HepG2 (cell line): Measurements from ENCODE around the gene TOR2A. TPM values are rescaled to one million over a fixed set of nuclear protein-coding genes. Genes with fewer than 3 reads are reported as not detected.

ENCODE experiments used
- ATAC-seq: fragments of 200-7000 bp; cut with Tn5 transposase; 3 replicates; pipeline ENCODE4 v1.9.1; 2020; ENCODE audit warnings: mild to moderate bottlenecking, moderate library complexity
- BruUV-seq: library from RNA; stranded (reverse); fragments of 400-500 nt; replicated peaks from 2 replicates; lab custom pipeline; 2021; lab: Mats Ljungman, UMichigan
- CTCF ChIA-PET: fragments of 300-600 bp; formaldehyde crosslinking; extraction: SDS; loops from one replicate; lab custom pipeline; 2021; ENCODE audit warnings: low total read pairs, inconsistent platforms, low intra/inter-chr PET ratio; lab: Yijun Ruan, JAX
- POLR2A ChIA-PET: fragments of 350-600 bp; sonication (Branson Sonifier 250); formaldehyde crosslinking; loops from one replicate; lab custom pipeline; 2020; ENCODE audit warnings: antibody characterized with exemption, inconsistent platforms; lab: Yijun Ruan, JAX
- DNase-seq: peaks from one replicate; pipeline ENCODE4 v3.0.0-alpha.2; 2015; ENCODE audit warnings: low spot score
- FAIRE-seq: peaks from 3 replicates; lab custom pipeline; 2011; peaks lifted over from hg19 to GRCh38; lab: Jason Lieb, UNC
- H2AFZ ChIP-seq: one replicate; pipeline ENCODE4 v1.6.1; 2011; ENCODE audit warnings: low read length, inconsistent platforms
- H3K27ac ChIP-seq: fragments of 300-600 bp; 3 replicates; pipeline ENCODE4 v1.8.0; 2011; ENCODE audit warnings: mixed run types, mild to moderate bottlenecking, mixed read lengths, low read length, inconsistent platforms; ENCODE audit not compliant: insufficient read depth; ENCODE audit errors: extremely low read length
- H3K27me3 ChIP-seq, 2 experiments: fragments of 200-600 bp in 1 of 2; 2 replicates in 1 of 2; 3 replicates in 1 of 2; pipeline versions ENCODE4 v1.6.0 to v1.8.0; 2011; ENCODE audit warnings: low read length in 2 of 2, mild to moderate bottlenecking in 2 of 2, moderate library complexity in 2 of 2, inconsistent platforms in 1 of 2; ENCODE audit not compliant: insufficient read depth in 2 of 2, control insufficient read depth in 1 of 2
- H3K36me3 ChIP-seq, 2 experiments: fragments of 200-600 bp in 1 of 2; replicated peaks in 1 of 2; 2 replicates in 1 of 2; 3 replicates in 1 of 2; pipeline versions ENCODE4 v1.5.1 to v1.8.0; 2011; ENCODE audit warnings: low read length in 2 of 2, inconsistent platforms in 1 of 2; ENCODE audit not compliant: insufficient read depth in 2 of 2, control insufficient read depth in 1 of 2
- H3K4me1 ChIP-seq: 2 replicates; pipeline ENCODE4 v1.5.1; 2012; ENCODE audit warnings: low read length, inconsistent platforms; ENCODE audit not compliant: insufficient read depth
- H3K4me2 ChIP-seq: 2 replicates; pipeline ENCODE4 v1.6.0; 2011; ENCODE audit warnings: low read depth, low read length, inconsistent platforms
- H3K4me3 ChIP-seq, 3 experiments: fragments of 200-600 bp in 1 of 3; sonication (generic), shearing (Covaris generic) in 1 of 3; replicated peaks in 1 of 3; 2 replicates each; pipeline ENCODE4 v1.5.1; 2011 to 2016; ENCODE audit warnings: low read length in 3 of 3, inconsistent platforms in 2 of 3, low read depth in 2 of 3, mild to moderate bottlenecking in 2 of 3, control low read depth in 1 of 3, mixed read lengths in 1 of 3; ENCODE audit not compliant: insufficient read depth in 1 of 3
- H3K79me2 ChIP-seq: one replicate; pipeline ENCODE4 v1.6.1; 2011; ENCODE audit warnings: low read length, inconsistent platforms; ENCODE audit not compliant: insufficient read depth
- H3K9ac ChIP-seq: 2 replicates; pipeline ENCODE4 v1.6.0; 2011; ENCODE audit warnings: mild to moderate bottlenecking, low read depth, low read length, inconsistent platforms; ENCODE audit not compliant: insufficient read depth
- H3K9me3 ChIP-seq: 2 replicates; pipeline ENCODE4 v1.5.1; 2012; ENCODE audit warnings: mild to moderate bottlenecking, low read length
- H4K20me1 ChIP-seq: 2 replicates; pipeline ENCODE4 v1.6.0; 2011; ENCODE audit warnings: inconsistent platforms, mild to moderate bottlenecking, low read length, moderate library complexity; ENCODE audit not compliant: insufficient read depth
- BRCA1 ChIP-seq: sonication (generic); formaldehyde crosslinking; IDR thresholded peaks from 2 replicates; pipeline ENCODE4 v1.4.0; 2020; ENCODE audit warnings: missing genetic modification reagents
- DNMT3B ChIP-seq: conservative IDR thresholded peaks from 2 replicates; pipeline ENCODE4 v1.6.1; 2016; ENCODE audit warnings: missing biosample characterization, control low read depth
- GLMP ChIP-seq: sonication (generic); formaldehyde crosslinking; IDR thresholded peaks from 2 replicates; pipeline ENCODE4 v1.9.0; 2021; ENCODE audit warnings: missing genetic modification reagents, mild to moderate bottlenecking, borderline replicate concordance
- GZF1 ChIP-seq: sonication (generic); formaldehyde crosslinking; IDR thresholded peaks from 2 replicates; pipeline ENCODE4 v1.5.1; 2020; ENCODE audit warnings: mild to moderate bottlenecking, missing genetic modification reagents
- KLF16 ChIP-seq, 2 experiments: sonication (generic) in 1 of 2; formaldehyde crosslinking in 1 of 2; IDR thresholded peaks; 2 replicates each; pipeline versions ENCODE4 v1.6.1 to v1.8.0; 2016 to 2023; ENCODE audit warnings: missing genetic modification reagents in 2 of 2, missing compliant biosample characterization in 1 of 2
- NPAS2 ChIP-seq: sonication (generic); formaldehyde crosslinking; IDR thresholded peaks from 2 replicates; pipeline ENCODE4 v1.8.0; 2022; ENCODE audit warnings: mild to moderate bottlenecking, missing genetic modification reagents, borderline replicate concordance
- PLSCR1 ChIP-seq: sonication (generic); formaldehyde crosslinking; IDR thresholded peaks from 2 replicates; pipeline ENCODE4 v1.5.0; 2020; ENCODE audit warnings: missing genetic modification reagents, mild to moderate bottlenecking, borderline replicate concordance
- SP5 ChIP-seq: IDR thresholded peaks from 2 replicates; pipeline ENCODE4 v1.6.1; 2016; ENCODE audit warnings: low read depth, borderline replicate concordance
- TERF1 ChIP-seq: sonication (generic); formaldehyde crosslinking; IDR thresholded peaks from 2 replicates; pipeline ENCODE4 v1.8.0; 2022; ENCODE audit warnings: mild to moderate bottlenecking, missing genetic modification reagents, moderate library complexity
- TFAP4 ChIP-seq: sonication (generic); IDR thresholded peaks from 2 replicates; pipeline ENCODE4 v1.6.1; 2016; ENCODE audit warnings: low read depth, borderline replicate concordance
- TMF1 ChIP-seq: sonication (generic); formaldehyde crosslinking; IDR thresholded peaks from 2 replicates; pipeline ENCODE4 v1.8.1; 2022; ENCODE audit warnings: low read depth, missing genetic modification reagents
- ZBTB25 ChIP-seq: IDR thresholded peaks from 2 replicates; pipeline ENCODE4 v1.6.1; 2018; ENCODE audit warnings: missing genetic modification reagents
- ZFP37 ChIP-seq: sonication (generic); formaldehyde crosslinking; IDR thresholded peaks from 2 replicates; pipeline ENCODE4 v1.4.0; 2020; ENCODE audit warnings: missing genetic modification reagents, borderline replicate concordance
- ZFY ChIP-seq: sonication (generic); formaldehyde crosslinking; IDR thresholded peaks from 2 replicates; pipeline ENCODE4 v1.4.0; 2020; ENCODE audit warnings: missing genetic modification reagents
- ZNF460 ChIP-seq: sonication (generic); formaldehyde crosslinking; IDR thresholded peaks from 2 replicates; pipeline ENCODE4 v1.5.1; 2020; ENCODE audit warnings: missing genetic modification reagents, mild to moderate bottlenecking, borderline replicate concordance
- ZNF7 ChIP-seq: IDR thresholded peaks from 2 replicates; pipeline ENCODE4 v1.6.1; 2016; ENCODE audit warnings: missing biosample characterization, missing genetic modification reagents
- ZNF704 ChIP-seq: sonication (generic); formaldehyde crosslinking; IDR thresholded peaks from 2 replicates; pipeline ENCODE4 v1.8.1; 2023; ENCODE audit warnings: mild to moderate bottlenecking, inconsistent platforms, moderate library complexity, missing genetic modification reagents, borderline replicate concordance
- ZNF83 ChIP-seq: sonication (generic); formaldehyde crosslinking; IDR thresholded peaks from 2 replicates; pipeline ENCODE4 v1.4.0; 2020; ENCODE audit warnings: missing genetic modification reagents, mild to moderate bottlenecking, borderline replicate concordance
- WGBS: methylation state at CpG from one replicate; pipeline ENCODE4 v1.1.6; 2017; ENCODE audit warnings: low lambda C conversion rate; 5-methylcytosine and 5-hydroxymethylcytosine counted together
- in situ Hi-C: cut with HindIII; loops from 2 replicates; pipeline ENCODE4 v1.10.0; 2017; ENCODE audit warnings: low pct_unique_long_range_greater_than_20kb; ENCODE audit not compliant: extremely low pct_ligation_motif_present
- intact Hi-C: fragments of 100-400 bp; cut with micrococcal nuclease; formaldehyde crosslinking; loops from one replicate; pipeline ENCODE4 v1.10.0; 2022; ENCODE audit not compliant: unreplicated experiment
- polyA plus RNA-seq, 8 experiments: library from polyadenylated mRNA; depleted of rRNA in 3 of 8; stranded (reverse) in 7 of 8; unstranded in 1 of 8; fragments of >200 nt; fragmentation: Illumina TruSeq in 4 of 8; extraction: Trizol in 4 of 8; gene quantifications; 2 replicates each; pipeline versions ENCODE4 v1.2.1 to v1.2.3, GENCODE V29; 2011 to 2016; ENCODE audit warnings: low read depth in 4 of 8, missing spikeins in 1 of 8, mixed read lengths in 1 of 8; ENCODE audit not compliant: insufficient read depth in 1 of 8
- total RNA-seq, 5 experiments: library from RNA; depleted of rRNA; stranded (reverse); fragments of >200 nt; fragmentation: Illumina TruSeq; extraction: Trizol; gene quantifications; 2 replicates each; pipeline ENCODE4 v1.2.3, GENCODE V29; 2016; ENCODE audit warnings: low read depth in 1 of 5

Gene TOR2A
- total and polyA plus RNA-seq, 2 of the 13 experiments (the other 11 are each of a cell fraction or from before 2014, with no cell fraction given) = 3.5 to 7.2 TPM

- TF ChIP-seq TERF1 (CRISPR knock-in tag) = no peak
- TF ChIP-seq ZNF704 (CRISPR knock-in tag) = no peak
- TF ChIP-seq TMF1 (CRISPR knock-in tag) = no peak
- no peak for TF ChIP-seq ZFY (CRISPR knock-in tag)
- TF ChIP-seq ZNF7 (CRISPR knock-in tag) = no peak
- no peak for TF ChIP-seq ZNF460 (CRISPR knock-in tag)
- no peak for TF ChIP-seq DNMT3B (CRISPR knock-in tag)
- TF ChIP-seq KLF16 (CRISPR knock-in tag; IDR thresholded peaks at IDR 0.05) = no peak
- no peak for TF ChIP-seq NPAS2
- TF ChIP-seq PLSCR1 = no peak
- TF ChIP-seq ZBTB25 (CRISPR knock-in tag) = no peak
- no peak for TF ChIP-seq SP5 (CRISPR knock-in tag)
- TF ChIP-seq GLMP (CRISPR knock-in tag) = no peak
- TF ChIP-seq GZF1 = no peak
- no peak for TF ChIP-seq BRCA1 (CRISPR knock-in tag)
- no peak for TF ChIP-seq ZFP37 (CRISPR knock-in tag)
- TF ChIP-seq TFAP4 = no peak
- no peak for TF ChIP-seq ZNF83
- FAIRE-seq = no peak
- POLR2A ChIA-PET = no interaction called here
These were observed 42.0 kb downstream of the TOR2A start for GRCh38 chr9:127693143-127693542.

More at GRCh38 chr9:127693143-127693542, 42.0 kb downstream of the TOR2A start:
- H3K9ac ChIP-seq = no peak overlapping the region
- H4K20me1 ChIP-seq = no peaks in the 10 kb centered on the region
- H3K9me3 ChIP-seq = no peaks in the 10 kb centered on the region
- H3K36me3 ChIP-seq = no peaks in the 10 kb centered on the region
- H3K4me3 ChIP-seq = no peak overlapping the region
- DNase-seq = no peak
- no TSS peak for BruUV-seq
- no peak overlapping the region for H3K4me2 ChIP-seq
- no peaks in the 10 kb centered on the region for H3K79me2 ChIP-seq
- intact Hi-C loops (no loop called here), in situ Hi-C loops (no loop called here)
- H3K27ac ChIP-seq = no peak overlapping the region
- no peaks in the 10 kb centered on the region for H3K4me1 ChIP-seq
- WGBS = 44% methylated on average over 8 of the region's 10 CpGs
- no peak overlapping the region for H2AFZ ChIP-seq
- CTCF ChIA-PET = no interaction called here
- no peak for ATAC-seq
- no peaks in the 10 kb centered on the region for H3K27me3 ChIP-seq
